GM12891 (cell line): ENCODE data around the gene CSNK1G1.
"Not testable (repeated sequence)": the region's sequence is repeated elsewhere in the genome, so short reads cannot be mapped to it uniquely, and the experiment has no call there.

Experiments used
- POLR2A ChIP-seq: IDR thresholded peaks from 2 replicates; pipeline ENCODE4 v1.6.1; 2011; ENCODE audit warnings: low read depth, low read length, control low read depth
- POLR2AphosphoS5 ChIP-seq: IDR thresholded peaks from 2 replicates; pipeline ENCODE4 v1.6.1; 2011; ENCODE audit warnings: low read depth, low read length, control low read depth

DNA sequence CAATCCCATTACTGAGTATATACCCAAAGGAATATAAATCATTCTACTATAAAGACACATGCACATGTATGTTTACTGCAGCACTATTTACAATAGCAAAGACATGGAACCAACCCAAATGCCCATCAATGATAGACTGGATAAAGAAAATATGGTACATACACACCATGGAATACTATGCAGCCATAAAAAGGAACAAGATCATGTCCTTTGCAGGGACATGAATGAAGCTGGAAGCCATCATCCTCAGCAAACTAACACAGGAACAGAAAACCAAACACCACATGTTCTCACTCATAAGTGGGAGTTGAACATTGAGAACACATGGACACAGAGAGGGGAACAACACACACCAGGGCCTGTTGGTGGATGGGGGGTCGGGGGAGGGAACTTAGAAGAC lies 134.1 kb downstream of the CSNK1G1 start:
- not testable (repeated sequence) for TF ChIP-seq POLR2AphosphoS5, POLR2A
